RWPE2 (cell line): ENCODE data around the gene CEP41.
"Not testable (repeated sequence)": the region's sequence is repeated elsewhere in the genome, so short reads cannot be mapped to it uniquely, and the experiment has no call there.

ENCODE experiments used
- ATAC-seq: fragments of 200-7000 bp; cut with Tn5 transposase; 3 replicates; pipeline ENCODE4 v1.9.1; 2021; ENCODE audit warnings: low read depth
- DNase-seq: peaks from one replicate; pipeline ENCODE4 v3.0.0-alpha.2; 2020; ENCODE audit warnings: low spot score
- H3K27ac ChIP-seq: fragments of 450-650 bp; 2 replicates; pipeline ENCODE4 v1.5.1; 2017; ENCODE audit warnings: mild to moderate bottlenecking; ENCODE audit not compliant: poor library complexity, severe bottlenecking
- H3K27me3 ChIP-seq: fragments of 250-450 bp; sonication (Bioruptor Pico); 2 replicates; pipeline ENCODE4 v1.5.1; 2021; ENCODE audit warnings: mild to moderate bottlenecking, moderate library complexity; ENCODE audit not compliant: insufficient read depth, poor library complexity, severe bottlenecking
- H3K36me3 ChIP-seq: fragments of 250-450 bp; sonication (Bioruptor Pico); 2 replicates; pipeline ENCODE4 v1.5.1; 2020; ENCODE audit warnings: low read depth, mild to moderate bottlenecking, moderate library complexity
- H3K4me1 ChIP-seq: fragments of 250-450 bp; sonication (Bioruptor Pico); 2 replicates; pipeline ENCODE4 v1.5.1; 2021; ENCODE audit warnings: mild to moderate bottlenecking, moderate library complexity; ENCODE audit not compliant: insufficient read depth, poor library complexity, severe bottlenecking
- H3K4me3 ChIP-seq: fragments of 250-450 bp; sonication (Bioruptor Pico); 2 replicates; pipeline ENCODE4 v1.5.1; 2021; ENCODE audit warnings: mild to moderate bottlenecking, moderate library complexity; ENCODE audit not compliant: severe bottlenecking
- H3K9me3 ChIP-seq: fragments of 250-450 bp; sonication (Bioruptor Pico); 2 replicates; pipeline ENCODE4 v1.5.1; 2021; ENCODE audit warnings: mild to moderate bottlenecking, moderate library complexity; ENCODE audit not compliant: severe bottlenecking
- CTCF ChIP-seq: fragments of 450-650 bp; IDR thresholded peaks from one replicate; pipeline ENCODE4 v1.5.1; 2017; ENCODE audit warnings: mild to moderate bottlenecking, moderate library complexity; ENCODE audit not compliant: poor library complexity, severe bottlenecking

Gene CEP41

DNA sequence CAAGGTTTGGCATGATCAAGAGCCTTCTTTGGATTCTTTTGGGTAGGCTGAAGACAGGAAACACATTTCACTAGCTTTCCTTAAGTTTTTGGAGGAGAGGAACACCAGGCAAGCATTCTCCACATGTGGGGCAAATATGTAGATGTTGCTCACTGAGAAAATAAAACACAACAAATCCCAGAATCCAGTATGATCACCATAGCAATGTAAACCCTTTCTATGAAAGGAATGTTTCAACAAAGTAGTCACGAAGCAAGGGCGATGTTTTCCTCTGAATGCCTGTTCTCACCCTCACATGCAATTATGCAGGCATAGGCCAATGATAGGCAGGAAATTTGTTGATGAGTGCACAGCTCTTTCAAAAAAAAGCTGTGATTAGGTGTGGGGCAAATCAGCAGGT is 20.5 kb upstream of the CEP41 start:
- H3K36me3 ChIP-seq, result no peaks in the 10 kb centered on the region
- ATAC-seq, result no peak
- no peak for DNase-seq

GRCh38 chr7:130458257-130458656 is 17.4 kb upstream of the CEP41 start:
- ATAC-seq (no peak), DNase-seq (no peak)
- Histone ChIP-seq H3K27ac (no peak overlapping the region), H3K27me3 (no peaks in the 10 kb centered on the region), H3K9me3 (no peaks in the 10 kb centered on the region), H3K4me3 (no peak overlapping the region), H3K36me3 (no peaks in the 10 kb centered on the region), H3K4me1 (no peaks in the 10 kb centered on the region)
- TF ChIP-seq CTCF, result no peak

More for the DNA sequence above, 20.5 kb upstream of the CEP41 start:
- no peaks in the 10 kb centered on the region for H3K4me1 ChIP-seq
- H3K27me3 ChIP-seq, result no peaks in the 10 kb centered on the region
- no peaks in the 10 kb centered on the region for H3K9me3 ChIP-seq
- no peak for TF ChIP-seq CTCF
- H3K27ac ChIP-seq, result no peak overlapping the region
- no peak overlapping the region for H3K4me3 ChIP-seq

- ATAC-seq, result no peak
- Histone ChIP-seq H3K27ac (no peak overlapping the region), H3K4me1 (peaks cover 4% of the 10 kb centered on the region), H3K4me3 (no peak overlapping the region), H3K36me3 (no peaks in the 10 kb centered on the region), H3K27me3 (no peaks in the 10 kb centered on the region), H3K9me3 (no peaks in the 10 kb centered on the region)
- TF ChIP-seq CTCF, result no peak
- no peak for DNase-seq
Measured at GRCh38 chr7:130454959-130455358, 14.1 kb upstream of the CEP41 start.

- Histone ChIP-seq H3K27ac (no peak overlapping the region), H3K4me3 (no peak overlapping the region), H3K9me3 (peaks cover 2% of the 10 kb centered on the region), H3K27me3 (no peaks in the 10 kb centered on the region), H3K4me1 (peaks cover 4% of the 10 kb centered on the region), H3K36me3 (no peaks in the 10 kb centered on the region)
- no peak for DNase-seq
- TF ChIP-seq CTCF, result no peak
- ATAC-seq, result no peak
Measured at GRCh38 chr7:130452951-130453350, 12.1 kb upstream of the CEP41 start.

DNA sequence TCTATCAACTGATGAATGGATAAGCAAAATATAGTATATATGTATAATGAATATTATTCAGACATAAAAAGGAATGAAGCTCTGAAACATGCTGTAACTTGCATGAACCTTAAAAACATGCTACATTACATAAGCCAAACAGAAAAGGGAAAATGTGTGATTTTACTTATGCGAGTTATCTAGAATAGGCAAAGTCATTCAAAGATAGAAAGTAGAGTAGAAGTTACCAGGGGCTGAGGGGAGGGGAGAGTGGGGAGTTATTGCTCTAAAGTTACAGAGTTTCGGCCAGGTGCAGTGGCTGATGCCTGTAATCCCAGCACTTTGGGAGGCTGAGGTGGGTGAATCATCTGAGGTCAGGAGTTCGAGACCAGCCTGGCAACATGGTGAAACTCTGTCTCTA is 10.5 kb upstream of the CEP41 start:
- not testable (repeated sequence) for H3K27ac ChIP-seq, DNase-seq, H3K4me3 ChIP-seq, H3K36me3 ChIP-seq, ATAC-seq, H3K9me3 ChIP-seq, H3K4me1 ChIP-seq, H3K27me3 ChIP-seq

- no peak overlapping the region for H3K27ac ChIP-seq
- ATAC-seq (no peak), DNase-seq (no peak)
- peaks cover 2% of the 10 kb centered on the region for H3K9me3 ChIP-seq
- no peak for TF ChIP-seq CTCF
- no peaks in the 10 kb centered on the region for H3K27me3 ChIP-seq
- peaks cover 5% of the 10 kb centered on the region for H3K4me1 ChIP-seq
- no peak overlapping the region for H3K4me3 ChIP-seq
- no peaks in the 10 kb centered on the region for H3K36me3 ChIP-seq
Measured at GRCh38 chr7:130446259-130446658, 5.4 kb upstream of the CEP41 start.
